Measurements from ENCODE around the gene MDM4. TPM values are rescaled to one million over a fixed set of nuclear protein-coding genes. Genes with fewer than 3 reads are reported as not detected.

MDM4 gene
- total RNA-seq, 4 donors from 2014 or later = 15.1 to 44.0 (median 28.9) TPM

- ATAC-seq (no peak), DNase-seq (no peak)
- Histone ChIP-seq H3K9me3 (no peaks in the 10 kb centered on the region), H3K27me3 (no peaks in the 10 kb centered on the region), H3K27ac (no peak overlapping the region), H3K4me1 (no peaks in the 10 kb centered on the region), H3K36me3 (peaks cover 0 to 12% of the 10 kb centered on the region in 2 donors), H3K4me3 (no peak overlapping the region)
- in situ Hi-C loops (cut with MboI; ENCODE audit: low sequenced_read_pairs in 4 of 4) (no loop called here), intact Hi-C loops (cut with DNase I; ENCODE audit: low total_unique reads) (no loop called here)
- TF ChIP-seq POLR2A (IDR thresholded peaks at IDR 0.05) (no peak), CTCF (IDR thresholded peaks at IDR 0.05 in 4 of 5, conservative IDR thresholded peaks at IDR 0.05 in 1 of 5) (no peak)
Measured at GRCh38 chr1:204577794-204578478, 61.7 kb downstream of the MDM4 start.

- Histone ChIP-seq H3K27ac (no peak overlapping the region), H3K4me3 (peak overlapping the region in 2 of 4 donors; percentile 14 to 27), H3K9me3 (no peaks in the 10 kb centered on the region), H3K27me3 (no peaks in the 10 kb centered on the region), H3K36me3 (peaks cover 0 to under 1% of the 10 kb centered on the region in 2 donors), H3K4me1 (no peaks in the 10 kb centered on the region)
- in situ Hi-C loops (cut with MboI; ENCODE audit: low sequenced_read_pairs in 4 of 4) (no loop called here), intact Hi-C loops (cut with DNase I; ENCODE audit: low total_unique reads) (no loop called here)
- ATAC-seq = no peak
- DNase-seq = no peak
- TF ChIP-seq CTCF (IDR thresholded peaks at IDR 0.05 in 4 of 5, conservative IDR thresholded peaks at IDR 0.05 in 1 of 5) (no peak), POLR2A (IDR thresholded peaks at IDR 0.05) (no peak)
Measured at GRCh38 chr1:204578867-204579664, 62.9 kb downstream of the MDM4 start.

- Histone ChIP-seq H3K36me3 (no peaks in the 10 kb centered on the region), H3K27me3 (no peaks in the 10 kb centered on the region), H3K9me3 (no peaks in the 10 kb centered on the region), H3K27ac (no peak overlapping the region), H3K4me3 (no peak overlapping the region), H3K4me1 (no peaks in the 10 kb centered on the region)
- in situ Hi-C loops (cut with MboI; ENCODE audit: low sequenced_read_pairs in 4 of 4) = no loop called here
- intact Hi-C loops (cut with DNase I; ENCODE audit: low total_unique reads) = no loop called here
- TF ChIP-seq POLR2A (IDR thresholded peaks at IDR 0.05) = no peak
- no peak for TF ChIP-seq CTCF (IDR thresholded peaks at IDR 0.05 in 4 of 5, conservative IDR thresholded peaks at IDR 0.05 in 1 of 5)
- DNase-seq (no peak), ATAC-seq (no peak)
Measured at GRCh38 chr1:204579681-204580080, 63.5 kb downstream of the MDM4 start.

- Histone ChIP-seq H3K27me3 (no peaks in the 10 kb centered on the region), H3K4me3 (no peak overlapping the region), H3K27ac (no peak overlapping the region), H3K36me3 (no peaks in the 10 kb centered on the region), H3K4me1 (no peaks in the 10 kb centered on the region), H3K9me3 (no peaks in the 10 kb centered on the region)
- ATAC-seq (no peak), DNase-seq (no peak)
- intact Hi-C loops (cut with DNase I; ENCODE audit: low total_unique reads) (no loop called here), in situ Hi-C loops (cut with MboI; ENCODE audit: low sequenced_read_pairs in 4 of 4) (no loop called here)
- TF ChIP-seq CTCF (IDR thresholded peaks at IDR 0.05 in 4 of 5, conservative IDR thresholded peaks at IDR 0.05 in 1 of 5) = no peak
- no peak for TF ChIP-seq POLR2A (IDR thresholded peaks at IDR 0.05)
Measured at GRCh38 chr1:204580862-204581261, 64.7 kb downstream of the MDM4 start.

Data from gastrocnemius medialis (tissue), 4 donors.